IMR-90 (cell line): ENCODE measurements around the gene GPC6. TPM values are rescaled to one million over a fixed set of nuclear protein-coding genes. Genes with fewer than 3 reads are reported as not detected.

Experiments used
- ATAC-seq: fragments of 200-7000 bp; cut with Tn5 transposase; 2 replicates; pipeline ENCODE4 v1.9.1; 2020; ENCODE audit warnings: low read depth, mild to moderate bottlenecking, moderate library complexity
- BruUV-seq: library from RNA; stranded (reverse); fragments of 400-500 nt; replicated peaks from 2 replicates; lab custom pipeline; 2021; lab: Mats Ljungman, UMichigan
- CTCF ChIA-PET: fragments of 300-600 bp; formaldehyde crosslinking; extraction: SDS; loops from one replicate; lab custom pipeline; 2021; ENCODE audit warnings: antibody characterized with exemption; lab: Yijun Ruan, JAX
- POLR2A ChIA-PET: fragments of 300-600 bp; sonication (Branson Sonifier 250); formaldehyde crosslinking; loops from one replicate; lab custom pipeline; 2022; ENCODE audit warnings: antibody characterized with exemption; ENCODE audit not compliant: unreplicated experiment; lab: Charles Lee
- DNase-seq: peaks from one replicate; pipeline ENCODE4 v3.0.0; 2013
- H2AFZ ChIP-seq: replicated peaks from 2 replicates; pipeline ENCODE3; 2013; ENCODE audit warnings: low read length, mild to moderate bottlenecking; ENCODE audit not compliant: poor library complexity
- H2AK5ac ChIP-seq: 2 replicates; pipeline ENCODE4 v1.6.1; 2013; ENCODE audit warnings: low read depth, low read length, inconsistent platforms
- H2AK9ac ChIP-seq: replicated peaks from 2 replicates; pipeline ENCODE3; 2013; ENCODE audit warnings: mild to moderate bottlenecking, low read depth, low read length, moderate library complexity; ENCODE audit not compliant: poor library complexity
- H2BK120ac ChIP-seq: 2 replicates; pipeline ENCODE4 v1.6.1; 2013; ENCODE audit warnings: low read depth, low read length, inconsistent platforms
- H2BK15ac ChIP-seq: 3 replicates; pipeline ENCODE4 v1.6.1; 2013; ENCODE audit warnings: low read depth, low read length, inconsistent platforms
- H2BK20ac ChIP-seq: 2 replicates; pipeline ENCODE4 v1.6.1; 2013; ENCODE audit warnings: low read depth, mild to moderate bottlenecking, inconsistent platforms, low read length, moderate library complexity
- H2BK5ac ChIP-seq: 2 replicates; pipeline ENCODE4 v1.6.1; 2013; ENCODE audit warnings: mild to moderate bottlenecking, low read depth, low read length, inconsistent platforms; ENCODE audit not compliant: poor library complexity, severe bottlenecking
- H3K14ac ChIP-seq: replicated peaks from 2 replicates; pipeline ENCODE4 v1.6.1; 2013; ENCODE audit warnings: low read depth, low read length, inconsistent platforms
- H3K18ac ChIP-seq: 2 replicates; pipeline ENCODE4 v1.6.1; 2013; ENCODE audit warnings: low read depth, low read length, control low read depth
- H3K23ac ChIP-seq: 2 replicates; pipeline ENCODE4 v1.6.1; 2013; ENCODE audit warnings: low read depth, low read length, inconsistent platforms
- H3K27ac ChIP-seq: 2 replicates; pipeline ENCODE4 v1.5.1; 2013; ENCODE audit warnings: mild to moderate bottlenecking, control low read depth, low read length; ENCODE audit not compliant: insufficient read depth
- H3K27me3 ChIP-seq: 2 replicates; pipeline ENCODE4 v1.6.1; 2013; ENCODE audit warnings: low read length; ENCODE audit not compliant: control insufficient read depth, insufficient read depth
- H3K36me3 ChIP-seq: 2 replicates; pipeline ENCODE4 v1.6.1; 2013; ENCODE audit warnings: low read length, mixed read lengths; ENCODE audit not compliant: control insufficient read depth, insufficient read depth
- H3K4ac ChIP-seq: 2 replicates; pipeline ENCODE4 v1.6.1; 2013; ENCODE audit warnings: low read depth, low read length, inconsistent platforms
- H3K4me1 ChIP-seq: 2 replicates; pipeline ENCODE4 v1.6.1; 2013; ENCODE audit warnings: low read length, mixed read lengths; ENCODE audit not compliant: control insufficient read depth, insufficient read depth
- H3K4me2 ChIP-seq: 2 replicates; pipeline ENCODE4 v1.6.1; 2013; ENCODE audit warnings: low read depth, mild to moderate bottlenecking, control low read depth, low read length, moderate library complexity
- H3K4me3 ChIP-seq: 2 replicates; pipeline ENCODE4 v1.5.1; 2013; ENCODE audit warnings: low read depth, mild to moderate bottlenecking, control low read depth, low read length, moderate library complexity; ENCODE audit not compliant: insufficient read depth
- H3K56ac ChIP-seq: 2 replicates; pipeline ENCODE4 v1.6.1; 2013; ENCODE audit warnings: low read length, inconsistent platforms; ENCODE audit not compliant: insufficient read depth; ENCODE audit errors: extremely low read depth
- H3K79me1 ChIP-seq, 2 experiments: 2 replicates each; pipeline ENCODE4 v1.6.1; 2013; ENCODE audit warnings: low read length in 2 of 2, inconsistent platforms in 1 of 2, low read depth in 1 of 2
- H3K9ac ChIP-seq: 2 replicates; pipeline ENCODE4 v1.6.1; 2013; ENCODE audit warnings: low read depth, low read length, control low read depth
- H3K9me1 ChIP-seq: 2 replicates; pipeline ENCODE4 v1.6.1; 2013; ENCODE audit warnings: low read length, inconsistent platforms; ENCODE audit not compliant: insufficient read depth
- H3K9me3 ChIP-seq: 2 replicates; pipeline ENCODE4 v1.6.1; 2013; ENCODE audit warnings: low read length; ENCODE audit not compliant: control insufficient read depth, insufficient read depth
- H4K20me1 ChIP-seq: 2 replicates; pipeline ENCODE4 v1.6.1; 2013; ENCODE audit warnings: low read length, inconsistent platforms; ENCODE audit not compliant: insufficient read depth
- H4K5ac ChIP-seq: 2 replicates; pipeline ENCODE4 v1.6.1; 2013; ENCODE audit warnings: mild to moderate bottlenecking, low read depth, low read length, control low read depth
- H4K8ac ChIP-seq, 2 experiments: 2 replicates each; pipeline ENCODE4 v1.6.1; 2013; ENCODE audit warnings: low read depth in 2 of 2, low read length in 2 of 2, control low read depth in 1 of 2, inconsistent platforms in 1 of 2
- H4K91ac ChIP-seq: 2 replicates; pipeline ENCODE4 v1.6.1; 2013; ENCODE audit warnings: low read depth, low read length, inconsistent platforms; ENCODE audit not compliant: insufficient read depth
- CTCF ChIP-seq: conservative IDR thresholded peaks from 2 replicates; pipeline ENCODE4 v1.5.1; 2012; ENCODE audit warnings: mild to moderate bottlenecking, low read depth, low read length, improper control_type of control experiment
- FOS ChIP-seq: fragments of 150-350 bp; IDR thresholded peaks from 2 replicates; pipeline ENCODE4 v1.6.1; 2016; ENCODE audit warnings: low read depth, low read length
- MAFK ChIP-seq: IDR thresholded peaks from 2 replicates; pipeline ENCODE4 v1.6.1; 2012; ENCODE audit warnings: low read depth, low read length, improper control_type of control experiment
- MXI1 ChIP-seq: IDR thresholded peaks from 2 replicates; pipeline ENCODE4 v1.6.1; 2012; ENCODE audit warnings: low read depth, mild to moderate bottlenecking, low read length, moderate library complexity, borderline replicate concordance
- NFE2L2 ChIP-seq: fragments of 150-350 bp; IDR thresholded peaks from 2 replicates; pipeline ENCODE4 v1.6.1; 2016; ENCODE audit warnings: low read depth, mild to moderate bottlenecking, low read length
- RAD21 ChIP-seq: IDR thresholded peaks from 2 replicates; pipeline ENCODE4 v1.6.1; 2012; ENCODE audit warnings: low read length, improper control_type of control experiment
- SMC3 ChIP-seq: fragments of 150-350 bp; IDR thresholded peaks from 2 replicates; pipeline ENCODE4 v1.6.1; 2016; ENCODE audit warnings: low read depth, mild to moderate bottlenecking, antibody characterized with exemption, low read length, moderate library complexity
- USF2 ChIP-seq: fragments of 150-350 bp; IDR thresholded peaks from 2 replicates; pipeline ENCODE4 v1.6.1; 2017; ENCODE audit warnings: mild to moderate bottlenecking, antibody characterized with exemption, low read length, low read depth
- WGBS, 2 experiments: methylation state at CpG; one replicate each; pipeline versions ENCODE4 v1.1.5 to v1.1.7; 2013; ENCODE audit warnings: missing lambda C conversion rate in 2 of 2; ENCODE audit not compliant: insufficient read length in 1 of 2; ENCODE audit errors: extremely low coverage in 2 of 2; 5-methylcytosine and 5-hydroxymethylcytosine counted together
- dilution Hi-C: fragments of 300-500 bp; cut with HindIII; formaldehyde crosslinking; loops from one replicate; pipeline ENCODE4 v1.14.3; 2018; ENCODE audit warnings: low sequenced_read_pairs; ENCODE audit not compliant: unreplicated experiment
- in situ Hi-C: fragments of 300-500 bp; cut with MboI; formaldehyde crosslinking; loops from 3 replicates; pipeline ENCODE4 v1.14.3; 2019; ENCODE audit warnings: low sequenced_read_pairs, inconsistent platforms, mixed read lengths
- intact Hi-C: fragments of 100-400 bp; cut with micrococcal nuclease; formaldehyde crosslinking; loops from 2 replicates; pipeline ENCODE4 v1.10.0; 2022
- polyA plus RNA-seq, 3 experiments: library from polyadenylated mRNA; depleted of rRNA; stranded (reverse); fragments of >200 nt; gene quantifications; 2 replicates each; pipeline ENCODE4 v1.2.3, GENCODE V29; 2012; ENCODE audit warnings: low replicate concordance in 1 of 3
- total RNA-seq: library from RNA; depleted of rRNA; stranded (reverse); fragments of >200 nt; gene quantifications from 2 replicates; pipeline ENCODE4 v1.2.3, GENCODE V29; 2012

Gene GPC6
- total and polyA plus RNA-seq, 2 of the 4 experiments (the other 2 are of a cell fraction), result 14.9 to 39.4 TPM

GRCh38 chr13:93698016-93698613 is 471.5 kb downstream of the GPC6 start:
- H3K23ac ChIP-seq, result no peak overlapping the region
- in situ Hi-C loops, result no loop called here
- ChIA-PET CTCF (no interaction called here), POLR2A (no interaction called here)
- no peak overlapping the region for H2BK15ac ChIP-seq
- H3K9me1 ChIP-seq, result 0 out of 2 replicates have a peak, but pooled peaks cover 3% of the 10 kb centered on the region
- no TSS peak for BruUV-seq
- no peak for TF ChIP-seq USF2
- TF ChIP-seq SMC3, result no peak
- no peak for TF ChIP-seq RAD21
- TF ChIP-seq MAFK, result no peak
- no peak for TF ChIP-seq NFE2L2
- TF ChIP-seq CTCF, result no peak
- TF ChIP-seq MXI1, result no peak
- no peak for TF ChIP-seq FOS
- H3K4ac ChIP-seq, result no peak overlapping the region
- no peak overlapping the region for H2AFZ ChIP-seq
- H3K9ac ChIP-seq, result no peak overlapping the region
- DNase-seq (no peak), ATAC-seq (no peak)
- no peak overlapping the region for H2BK20ac ChIP-seq
- no peak overlapping the region for H3K27ac ChIP-seq
- dilution Hi-C loops, result no loop called here
- H3K18ac ChIP-seq, result no peak overlapping the region
- H3K4me3 ChIP-seq, result no peak overlapping the region
- H3K27me3 ChIP-seq, result no peaks in the 10 kb centered on the region
- no peaks in the 10 kb centered on the region for H4K20me1 ChIP-seq
- H2AK5ac ChIP-seq, result no peak overlapping the region
- H4K91ac ChIP-seq, result no peak overlapping the region
- H3K4me2 ChIP-seq, result no peak overlapping the region
- H2AK9ac ChIP-seq, result no peak overlapping the region
- no peaks in the 10 kb centered on the region for H3K36me3 ChIP-seq
- intact Hi-C loops, result no loop called here
- H3K56ac ChIP-seq, result no peak overlapping the region
- H3K79me1 ChIP-seq, result no peaks in the 10 kb centered on the region
- no peak overlapping the region for H3K14ac ChIP-seq
- WGBS, 2 experiments, result no CpG with 5 or more reads among the region's 5 CpGs
- no peak overlapping the region for H4K8ac ChIP-seq
- no peak overlapping the region for H2BK5ac ChIP-seq
- no peaks in the 10 kb centered on the region; the same call in 1 of the 2 replicates for H3K9me3 ChIP-seq
- no peak overlapping the region for H2BK120ac ChIP-seq
- no peak overlapping the region for H4K5ac ChIP-seq
- H3K4me1 ChIP-seq, result peaks cover 2% of the 10 kb centered on the region
